Endothelial cell of umbilical vein (primary cell): Measurements from ENCODE around the gene USP6NL. TPM values are rescaled to one million over a fixed set of nuclear protein-coding genes. Genes with fewer than 3 reads are reported as not detected.

Source experiments
- BruUV-seq: library from RNA; stranded (reverse); fragments of 400-500 nt; replicated peaks from 2 replicates; lab custom pipeline; 2021; lab: Mats Ljungman, UMichigan
- CTCF ChIA-PET: fragments of 300-600, 350-600 bp; sonication (Branson Sonifier 250); formaldehyde crosslinking; loops from one replicate; lab custom pipeline; 2021; ENCODE audit warnings: antibody characterized with exemption, inconsistent platforms; lab: Charles Lee
- POLR2A ChIA-PET: fragments of 300-600, 350-600 bp; sonication (Branson Sonifier 250); formaldehyde crosslinking; loops from one replicate; lab custom pipeline; 2021; ENCODE audit warnings: antibody characterized with exemption, inconsistent platforms; lab: Charles Lee
- DNase-seq: peaks from one replicate; pipeline ENCODE4 v3.0.0-alpha.2; 2011; ENCODE audit warnings: low read depth, low spot score
- FAIRE-seq: peaks from 2 replicates; lab custom pipeline; 2011; peaks lifted over from hg19 to GRCh38; lab: Jason Lieb, UNC
- H2AFZ ChIP-seq: 2 replicates; pipeline ENCODE4 v1.6.0; 2012; ENCODE audit warnings: low read depth, low read length, control low read depth, inconsistent platforms
- H3K27ac ChIP-seq: 2 replicates; pipeline ENCODE4 v1.5.1; 2011; ENCODE audit warnings: low read depth, mild to moderate bottlenecking, control low read depth, low read length, moderate library complexity; ENCODE audit not compliant: insufficient read depth
- H3K27me3 ChIP-seq, 2 experiments: 2 replicates each; pipeline versions ENCODE4 v1.6.0 to v1.6.1; 2011; ENCODE audit warnings: low read length in 2 of 2, mixed read lengths in 1 of 2; ENCODE audit not compliant: control insufficient read depth in 2 of 2, insufficient read depth in 2 of 2
- H3K36me3 ChIP-seq, 2 experiments: 2 replicates in 1 of 2; 3 replicates in 1 of 2; pipeline ENCODE4 v1.5.1; 2011; ENCODE audit warnings: low read length in 2 of 2, mild to moderate bottlenecking in 1 of 2, moderate library complexity in 1 of 2; ENCODE audit not compliant: control insufficient read depth in 2 of 2, insufficient read depth in 2 of 2; ENCODE audit errors: extremely low read depth in 1 of 2
- H3K4me1 ChIP-seq: 3 replicates; pipeline ENCODE4 v1.5.1; 2011; ENCODE audit warnings: mild to moderate bottlenecking, low read length; ENCODE audit not compliant: control insufficient read depth, insufficient read depth; ENCODE audit errors: extremely low read depth
- H3K4me2 ChIP-seq: 2 replicates; pipeline ENCODE4 v1.6.1; 2011; ENCODE audit warnings: low read length, control low read depth, mixed read lengths; ENCODE audit not compliant: insufficient read depth
- H3K4me3 ChIP-seq, 3 experiments: fragments of 200-600 bp in 1 of 3; sonication (generic), shearing (Covaris generic) in 1 of 3; replicated peaks in 1 of 3; 2 replicates each; pipeline ENCODE4 v1.5.1; 2011 to 2016; ENCODE audit warnings: control low read depth in 3 of 3, low read length in 3 of 3, mild to moderate bottlenecking in 2 of 3, inconsistent platforms in 1 of 3, low read depth in 1 of 3, moderate library complexity in 1 of 3; ENCODE audit not compliant: insufficient read depth in 1 of 3
- H3K79me2 ChIP-seq: 2 replicates; pipeline ENCODE4 v1.6.0; 2012; ENCODE audit warnings: low read length, inconsistent platforms; ENCODE audit not compliant: control insufficient read depth, insufficient read depth
- H3K9ac ChIP-seq: replicated peaks from 2 replicates; pipeline ENCODE3; 2011; ENCODE audit warnings: low read length, control low read depth; ENCODE audit not compliant: insufficient read depth; ENCODE audit errors: extremely low read depth
- H3K9me1 ChIP-seq: replicated peaks from 3 replicates; pipeline ENCODE4 v1.6.0; 2011; ENCODE audit warnings: mild to moderate bottlenecking, low read length; ENCODE audit not compliant: control insufficient read depth, insufficient read depth; ENCODE audit errors: extremely low read depth
- H3K9me3 ChIP-seq: replicated peaks from 2 replicates; pipeline ENCODE4 v1.5.1; 2012; ENCODE audit warnings: low read length, inconsistent platforms; ENCODE audit not compliant: control insufficient read depth, insufficient read depth
- H4K20me1 ChIP-seq: replicated peaks from 2 replicates; pipeline ENCODE3; 2011; ENCODE audit warnings: mild to moderate bottlenecking, low read length; ENCODE audit not compliant: control insufficient read depth, insufficient read depth; ENCODE audit errors: extremely low read depth
- FOS ChIP-seq: IDR thresholded peaks from 2 replicates; pipeline ENCODE4 v1.6.1; 2011; ENCODE audit warnings: mild to moderate bottlenecking, low read length, moderate library complexity, borderline replicate concordance; ENCODE audit not compliant: insufficient read depth
- GATA2 ChIP-seq: IDR thresholded peaks from 2 replicates; pipeline ENCODE4 v1.7.0; 2011; ENCODE audit warnings: low read depth, mild to moderate bottlenecking, moderate library complexity, mixed read lengths, low read length; ENCODE audit not compliant: insufficient read length, insufficient read depth
- MYC ChIP-seq: IDR thresholded peaks from one replicate; pipeline ENCODE4 v1.6.1; 2011; ENCODE audit warnings: mild to moderate bottlenecking, low read depth, low read length
- POLR2A ChIP-seq: IDR thresholded peaks from 2 replicates; pipeline ENCODE4 v1.6.1; 2012; ENCODE audit warnings: low read depth, mild to moderate bottlenecking, control low read depth, low read length
- POLR2AphosphoS5 ChIP-seq: IDR thresholded peaks from 2 replicates; pipeline ENCODE4 v1.6.1; 2012; ENCODE audit warnings: low read depth, mild to moderate bottlenecking, control low read depth, low read length, moderate library complexity; ENCODE audit not compliant: insufficient read depth
- dilution Hi-C: fragments of 300-500 bp; cut with MboI; formaldehyde crosslinking; loops from one replicate; pipeline ENCODE4 v1.15.0; 2019; ENCODE audit warnings: low sequenced_read_pairs; ENCODE audit not compliant: extremely low pct_ligation_motif_present
- intact Hi-C: fragments of 100-400 bp; cut with micrococcal nuclease; formaldehyde crosslinking; loops from one replicate; pipeline ENCODE4 v1.10.0; 2022
- polyA plus RNA-seq, 4 experiments: library from polyadenylated mRNA; depleted of rRNA in 3 of 4; stranded (reverse) in 3 of 4; unstranded in 1 of 4; fragments of >200 nt; gene quantifications; 2 replicates each; pipeline versions ENCODE4 v1.2.1 to v1.2.3, GENCODE V29; 2011 to 2012; ENCODE audit warnings: missing spikeins in 1 of 4
- total RNA-seq: library from RNA; stranded (reverse); gene quantifications from 2 replicates; pipeline ENCODE4 v1.2.3, GENCODE V29; 2021
- TF ChIP-seq, protein P1 (sequence below): IDR thresholded peaks from 2 replicates; pipeline ENCODE4 v1.6.1; 2011; ENCODE audit not compliant: insufficient read depth, insufficient read length

The USP6NL gene
- total and polyA plus RNA-seq, 2 donors (not counting 3 experiments of a cell fraction or from before 2014, with no cell fraction given) = 13.5 to 29.2 TPM

DNA sequence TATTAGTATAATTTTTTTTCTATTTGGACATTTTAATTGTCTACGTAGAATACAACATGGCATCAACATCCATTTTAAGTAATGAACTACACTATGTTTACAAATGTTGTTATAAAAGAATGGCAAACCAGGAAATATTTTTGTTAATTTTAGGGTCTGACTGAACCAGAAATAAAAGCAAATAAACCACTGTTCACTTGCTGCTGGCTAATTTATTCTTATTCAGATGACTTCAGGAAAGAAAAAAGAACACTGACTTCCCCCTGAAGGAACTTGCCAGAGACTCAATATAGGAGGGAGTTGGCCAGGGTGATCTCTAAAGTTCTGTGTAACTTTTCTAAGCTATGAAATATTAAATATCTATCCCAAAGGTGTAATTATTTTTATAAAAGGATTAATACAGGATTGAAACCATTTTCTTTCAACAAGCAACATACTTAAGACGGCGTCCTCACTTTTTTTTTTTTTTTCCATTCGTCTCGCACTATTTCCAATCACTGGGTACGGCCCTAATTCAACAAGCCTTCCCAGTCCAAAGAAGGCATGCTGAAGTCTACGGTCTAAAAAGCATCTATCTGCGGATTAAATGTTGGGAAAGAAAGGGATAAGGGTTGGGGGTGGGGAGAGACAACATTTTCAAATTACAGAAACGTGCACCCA, 1.2 kb downstream of the USP6NL start:
- CTCF ChIA-PET = interaction anchor here (1.0 to 3.7 kb wide), 4 partner anchors 11 to 115 kb away, joined by 3 to 15 read pairs (median 4); no protein-coding TSS in a partner anchor
- dilution Hi-C loops (no loop called here), intact Hi-C loops (loop anchor here (1.0 to 2.0 kb wide), 4 partner anchors 39 to 115 kb away; no protein-coding TSS in a partner anchor)
- peak overlapping the region; percentile 24 for H2AFZ ChIP-seq
- no peaks in the 10 kb centered on the region for H3K36me3 ChIP-seq
- DNase-seq = peak; percentile 55
- peak overlapping the region; percentile 52 to 93 (median 70) for H3K4me3 ChIP-seq
- no peaks in the 10 kb centered on the region for H4K20me1 ChIP-seq
- H3K27ac ChIP-seq = peak overlapping the region; percentile 22
- H3K4me1 ChIP-seq = peaks cover 25% of the 10 kb centered on the region
- TF ChIP-seq GATA2 = no peak
- TF ChIP-seq, protein P1, sequence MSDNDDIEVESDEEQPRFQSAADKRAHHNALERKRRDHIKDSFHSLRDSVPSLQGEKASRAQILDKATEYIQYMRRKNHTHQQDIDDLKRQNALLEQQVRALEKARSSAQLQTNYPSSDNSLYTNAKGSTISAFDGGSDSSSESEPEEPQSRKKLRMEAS = no peak
- TF ChIP-seq MYC = no peak
- no TSS peak for BruUV-seq
- H3K9me3 ChIP-seq = no peaks in the 10 kb centered on the region
- H3K27me3 ChIP-seq = no peaks in the 10 kb centered on the region
- H3K9me1 ChIP-seq = no peaks in the 10 kb centered on the region
- peak overlapping the region; percentile 74 for H3K4me2 ChIP-seq
- no peak for FAIRE-seq
- peaks cover 47% of the 10 kb centered on the region for H3K79me2 ChIP-seq
- H3K9ac ChIP-seq = peak overlapping the region; percentile 90
- POLR2A ChIA-PET = interaction anchor here (0.7 kb wide), 1 partner anchor 585 kb away, joined by 6 read pairs; the partner anchor contains the start of gene NUDT5

DNA sequence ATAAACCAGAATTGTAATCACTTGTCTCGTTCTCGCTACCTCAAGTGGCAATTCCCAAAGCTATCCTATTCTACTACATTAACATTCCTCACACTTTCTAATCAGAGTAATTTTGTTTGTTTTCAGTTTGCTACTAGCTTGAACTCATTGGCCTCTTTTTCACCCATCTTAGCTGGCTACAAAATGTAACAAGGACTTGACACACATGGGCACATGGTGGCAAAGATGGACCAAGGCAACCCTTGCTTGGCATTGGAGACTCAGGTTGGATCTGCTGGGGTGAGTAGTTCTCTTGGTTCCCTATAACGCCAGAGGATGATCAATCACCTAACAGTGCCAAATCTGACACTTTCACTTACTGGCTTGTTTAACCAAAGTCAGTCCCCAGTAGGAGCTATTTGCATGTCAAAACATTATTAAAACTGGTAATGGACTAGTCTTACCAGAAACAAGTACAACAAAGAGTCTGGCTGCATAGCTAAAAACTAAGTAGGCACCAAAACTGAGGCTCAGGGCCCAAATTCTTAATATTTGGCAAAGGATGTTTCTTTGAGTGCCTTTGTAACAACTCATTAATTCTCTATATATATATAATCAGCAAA, 1.9 kb downstream of the USP6NL start:
- H3K9me3 ChIP-seq = no peaks in the 10 kb centered on the region
- H3K4me3 ChIP-seq = peak overlapping the region in 1 of 3 experiments; percentile 93
- peak overlapping the region; percentile 74 for H3K4me2 ChIP-seq
- no peaks in the 10 kb centered on the region for H4K20me1 ChIP-seq
- H3K27ac ChIP-seq = no peak overlapping the region
- FAIRE-seq (no peak), DNase-seq (no peak)
- no peak for TF ChIP-seq FOS
- TF ChIP-seq POLR2AphosphoS5 = no peak
- TF ChIP-seq POLR2A = no peak
- no peak overlapping the region for H3K9ac ChIP-seq
- H3K79me2 ChIP-seq = peaks cover 51% of the 10 kb centered on the region
- no peaks in the 10 kb centered on the region for H3K27me3 ChIP-seq
- TSS peak; percentile 24 for BruUV-seq
- dilution Hi-C loops (no loop called here), intact Hi-C loops (loop anchor here (1.0 to 2.0 kb wide), 4 partner anchors 39 to 116 kb away; no protein-coding TSS in a partner anchor)
- peaks cover 19% of the 10 kb centered on the region for H3K4me1 ChIP-seq
- CTCF ChIA-PET = interaction anchor here (1.0 to 3.7 kb wide), 4 partner anchors 10 to 115 kb away, joined by 3 to 15 read pairs (median 4); no protein-coding TSS in a partner anchor
- H3K36me3 ChIP-seq = no peaks in the 10 kb centered on the region
- no peaks in the 10 kb centered on the region for H3K9me1 ChIP-seq
- no peak overlapping the region for H2AFZ ChIP-seq
- POLR2A ChIA-PET = interaction anchor here (0.7 kb wide), 1 partner anchor 586 kb away, joined by 6 read pairs; the partner anchor contains the start of gene NUDT5
